Osteocyte (in vitro differentiated cells): ENCODE data around the gene ETV3. TPM values are rescaled to one million over a fixed set of nuclear protein-coding genes. Genes with fewer than 3 reads are reported as not detected.

Source experiments
- DNase-seq: peaks from one replicate; pipeline ENCODE4 v3.0.0; 2021; ENCODE audit warnings: mixed read lengths; ENCODE audit not compliant: unreplicated experiment; ENCODE audit errors: extremely low spot score
- H3K27ac Mint-ChIP-seq: one replicate; pipeline ENCODE4 v1.8.0; 2021; ENCODE audit warnings: mild to moderate bottlenecking, mixed read lengths; ENCODE audit not compliant: unreplicated experiment
- H3K27me3 Mint-ChIP-seq: one replicate; pipeline ENCODE4 v1.8.0; 2021; ENCODE audit warnings: mixed read lengths; ENCODE audit not compliant: unreplicated experiment
- H3K36me3 Mint-ChIP-seq: one replicate; pipeline ENCODE4 v1.8.0; 2021; ENCODE audit warnings: mixed read lengths; ENCODE audit not compliant: unreplicated experiment
- H3K4me1 Mint-ChIP-seq: one replicate; pipeline ENCODE4 v1.8.0; 2021; ENCODE audit warnings: mixed read lengths; ENCODE audit not compliant: unreplicated experiment
- H3K4me3 Mint-ChIP-seq: one replicate; pipeline ENCODE4 v1.8.0; 2021; ENCODE audit warnings: mild to moderate bottlenecking, moderate library complexity, mixed read lengths; ENCODE audit not compliant: unreplicated experiment
- H3K9me3 Mint-ChIP-seq: one replicate; pipeline ENCODE4 v1.8.0; 2021; ENCODE audit warnings: mixed read lengths; ENCODE audit not compliant: unreplicated experiment
- CTCF ChIP-seq: fragments of 200-600 bp; sonication (generic); IDR thresholded peaks from 2 replicates; pipeline ENCODE4 v1.5.0; 2021; ENCODE audit warnings: antibody characterized with exemption, mild to moderate bottlenecking, moderate library complexity
- total RNA-seq: library from RNA; stranded (reverse); gene quantifications from 2 replicates; pipeline ENCODE4 v1.2.1, GENCODE V29; 2021

ETV3 gene
- total RNA-seq, 1 donor from 2014 or later, result 28.5 TPM

GRCh38 chr1:157092831-157093230, 45.4 kb downstream of the ETV3 start:
- H3K4me1 Mint-ChIP-seq, result peaks cover 8% of the 10 kb centered on the region
- DNase-seq, result no peak
- no peak overlapping the region for H3K27ac Mint-ChIP-seq
- no peaks in the 10 kb centered on the region for H3K9me3 Mint-ChIP-seq
- H3K27me3 Mint-ChIP-seq, result peaks cover 2% of the 10 kb centered on the region
- no peaks in the 10 kb centered on the region for H3K36me3 Mint-ChIP-seq
- H3K4me3 Mint-ChIP-seq, result no peak overlapping the region
- TF ChIP-seq CTCF, result no peak

GRCh38 chr1:157091668-157092273, 46.4 kb downstream of the ETV3 start:
- Mint-ChIP-seq H3K9me3 (no peaks in the 10 kb centered on the region), H3K4me3 (no peak overlapping the region), H3K4me1 (peaks cover 8% of the 10 kb centered on the region), H3K36me3 (no peaks in the 10 kb centered on the region), H3K27ac (no peak overlapping the region), H3K27me3 (peaks cover 2% of the 10 kb centered on the region)
- DNase-seq, result no peak
- no peak for TF ChIP-seq CTCF

- no peak overlapping the region for H3K4me3 Mint-ChIP-seq
- no peaks in the 10 kb centered on the region for H3K36me3 Mint-ChIP-seq
- H3K27ac Mint-ChIP-seq, result no peak overlapping the region
- H3K4me1 Mint-ChIP-seq, result peaks cover 8% of the 10 kb centered on the region
- H3K27me3 Mint-ChIP-seq, result peaks cover 2% of the 10 kb centered on the region
- no peak for DNase-seq
- TF ChIP-seq CTCF, result no peak
- no peaks in the 10 kb centered on the region for H3K9me3 Mint-ChIP-seq
Observed at GRCh38 chr1:157091186-157091585, 47.0 kb downstream of the ETV3 start.

- no peak for TF ChIP-seq CTCF
- peaks cover 2% of the 10 kb centered on the region for H3K27me3 Mint-ChIP-seq
- H3K9me3 Mint-ChIP-seq, result no peaks in the 10 kb centered on the region
- no peak overlapping the region for H3K4me3 Mint-ChIP-seq
- H3K27ac Mint-ChIP-seq, result no peak overlapping the region
- DNase-seq, result no peak
- H3K36me3 Mint-ChIP-seq, result no peaks in the 10 kb centered on the region
- peaks cover 8% of the 10 kb centered on the region for H3K4me1 Mint-ChIP-seq
Observed at GRCh38 chr1:157090771-157091170, 47.4 kb downstream of the ETV3 start.

GRCh38 chr1:157090196-157090647, 48.0 kb downstream of the ETV3 start:
- Mint-ChIP-seq H3K36me3 (no peaks in the 10 kb centered on the region), H3K4me1 (peaks cover 8% of the 10 kb centered on the region), H3K4me3 (no peak overlapping the region), H3K9me3 (no peaks in the 10 kb centered on the region), H3K27ac (no peak overlapping the region), H3K27me3 (peaks cover 2% of the 10 kb centered on the region)
- DNase-seq, result peak; percentile 95
- peak; percentile 95 for TF ChIP-seq CTCF
